Sigmoid colon (tissue), 4 donors: ENCODE results near the gene SLC1A3.

Experiments
- EP300 ChIP-seq, 4 donors: sonication (generic); formaldehyde crosslinking; IDR thresholded peaks; one replicate each; pipeline ENCODE4 v1.6.1; 2017; ENCODE audit warnings: antibody characterized with exemption in 4 of 4
- TF ChIP-seq, protein P1 (sequence below), 4 experiments: fragments of 450-650 bp in 3 of 4; fragments of 200-600 bp in 1 of 4; IDR thresholded peaks; one replicate each; pipeline ENCODE4 v1.5.1; 2016 to 2019; ENCODE audit warnings: antibody characterized with exemption in 4 of 4, mild to moderate bottlenecking in 3 of 4, moderate library complexity in 2 of 4

DNA sequence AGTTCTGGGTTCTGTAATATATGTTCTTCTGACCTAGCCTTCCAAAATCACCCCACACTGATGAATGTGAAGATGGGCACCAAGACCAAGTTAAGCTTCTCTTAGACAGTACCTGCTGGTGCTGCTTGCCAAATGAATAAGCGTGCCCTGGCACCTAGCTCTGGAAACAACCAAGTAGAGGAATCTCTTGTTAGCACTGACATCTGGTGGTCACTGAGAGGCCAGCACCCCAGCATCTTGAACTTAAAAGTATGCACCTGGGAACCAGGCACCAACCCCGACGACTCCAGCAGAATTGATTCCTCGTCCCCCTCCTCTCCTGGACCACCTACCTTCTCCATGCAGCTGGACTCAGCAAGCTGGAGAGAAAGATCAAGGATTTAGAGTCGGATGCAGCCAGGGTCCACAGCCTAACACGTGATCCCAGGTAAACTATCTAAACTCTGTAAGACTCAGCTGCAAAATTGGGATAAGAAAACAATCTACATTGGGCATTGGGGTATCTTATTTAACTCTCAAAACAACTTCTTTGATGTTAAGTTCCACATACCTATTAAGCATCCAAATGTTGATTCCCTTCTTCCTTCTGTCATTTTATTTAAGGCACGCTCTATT, 89.8 kb downstream of the SLC1A3 start:
- TF ChIP-seq, protein P1, sequence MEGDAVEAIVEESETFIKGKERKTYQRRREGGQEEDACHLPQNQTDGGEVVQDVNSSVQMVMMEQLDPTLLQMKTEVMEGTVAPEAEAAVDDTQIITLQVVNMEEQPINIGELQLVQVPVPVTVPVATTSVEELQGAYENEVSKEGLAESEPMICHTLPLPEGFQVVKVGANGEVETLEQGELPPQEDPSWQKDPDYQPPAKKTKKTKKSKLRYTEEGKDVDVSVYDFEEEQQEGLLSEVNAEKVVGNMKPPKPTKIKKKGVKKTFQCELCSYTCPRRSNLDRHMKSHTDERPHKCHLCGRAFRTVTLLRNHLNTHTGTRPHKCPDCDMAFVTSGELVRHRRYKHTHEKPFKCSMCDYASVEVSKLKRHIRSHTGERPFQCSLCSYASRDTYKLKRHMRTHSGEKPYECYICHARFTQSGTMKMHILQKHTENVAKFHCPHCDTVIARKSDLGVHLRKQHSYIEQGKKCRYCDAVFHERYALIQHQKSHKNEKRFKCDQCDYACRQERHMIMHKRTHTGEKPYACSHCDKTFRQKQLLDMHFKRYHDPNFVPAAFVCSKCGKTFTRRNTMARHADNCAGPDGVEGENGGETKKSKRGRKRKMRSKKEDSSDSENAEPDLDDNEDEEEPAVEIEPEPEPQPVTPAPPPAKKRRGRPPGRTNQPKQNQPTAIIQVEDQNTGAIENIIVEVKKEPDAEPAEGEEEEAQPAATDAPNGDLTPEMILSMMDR (IDR thresholded peaks at IDR 0.05): peak in 3 of 4 experiments; percentile 15 to 58 (median 51)
- no peak for TF ChIP-seq EP300 (IDR thresholded peaks at IDR 0.05)
